ENCODE data around the gene MRPS24. TPM values are rescaled to one million over a fixed set of nuclear protein-coding genes. Genes with fewer than 3 reads are reported as not detected.
A peak's percentile ranks its signal among the peaks of the same experiment; 100 is the strongest.

The MRPS24 gene
- total RNA-seq, 1 donor from 2014 or later = 93.9 TPM

DNA sequence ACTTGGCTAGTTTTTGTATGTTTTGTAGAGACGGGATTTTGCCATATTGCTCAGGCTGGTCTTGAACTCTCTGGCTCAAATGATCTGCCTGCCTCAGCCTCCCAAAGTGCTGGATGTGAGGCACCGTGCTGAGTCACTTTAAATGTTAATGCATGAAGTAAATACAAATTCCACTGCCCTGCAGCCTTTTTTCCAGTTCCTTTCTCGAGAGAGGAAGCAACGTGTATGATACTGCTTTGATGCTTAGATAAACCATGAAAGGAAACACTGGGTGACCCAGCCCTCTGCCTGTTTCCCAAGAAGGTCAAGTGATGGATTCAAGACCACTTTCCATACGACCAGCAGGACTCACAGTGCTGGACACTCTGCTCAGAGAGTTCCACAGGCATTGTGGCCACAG lies 11.3 kb upstream of the MRPS24 start:
- no peak overlapping the region for H3K27ac Mint-ChIP-seq (ENCODE audit: unreplicated experiment)
- no peak for DNase-seq (ENCODE audit: low read depth)
- H3K36me3 ChIP-seq (ENCODE audit: insufficient read depth, low read length) = peaks cover 33% of the 10 kb centered on the region
- H3K4me2 ChIP-seq (ENCODE audit: low read length) = no peak overlapping the region
- H3K36me3 Mint-ChIP-seq (ENCODE audit: low read depth, unreplicated experiment) = peaks cover 35% of the 10 kb centered on the region
- peaks cover 1% of the 10 kb centered on the region for H4K20me1 ChIP-seq (ENCODE audit: insufficient read depth, low read length)
- no peak for FAIRE-seq
- no peaks in the 10 kb centered on the region for H3K27me3 ChIP-seq (ENCODE audit: insufficient read depth, low read length)
- no peak overlapping the region for H3K4me3 Mint-ChIP-seq (ENCODE audit: unreplicated experiment)
- peaks cover 19% of the 10 kb centered on the region for H3K4me1 ChIP-seq (ENCODE audit: insufficient read depth, low read length)
- H3K9ac ChIP-seq (ENCODE audit: low read length) = no peak overlapping the region
- H3K79me2 ChIP-seq (ENCODE audit: insufficient read depth, low read length) = peaks cover 21% of the 10 kb centered on the region
- H3K27ac ChIP-seq (ENCODE audit: low read depth, low read length) = peak overlapping the region; percentile 73
- no peak overlapping the region for H3K4me3 ChIP-seq (ENCODE audit: insufficient read depth, low read depth, low read length)
- H3K9me3 Mint-ChIP-seq (ENCODE audit: unreplicated experiment) = peaks cover 2% of the 10 kb centered on the region
- no peak overlapping the region for H2AFZ ChIP-seq (ENCODE audit: low read depth, low read length)
- no peaks in the 10 kb centered on the region for H3K27me3 Mint-ChIP-seq (ENCODE audit: low read depth, unreplicated experiment)
- H3K4me1 Mint-ChIP-seq (ENCODE audit: low read depth, unreplicated experiment) = peaks cover 11% of the 10 kb centered on the region
- TF ChIP-seq EZH2 (IDR thresholded peaks at IDR 0.05; ENCODE audit: insufficient read depth, low read length) (no peak), CTCF (IDR thresholded peaks at IDR 0.05; ENCODE audit: insufficient read depth, low read depth, low read length) (no peak)
- H3K9me3 ChIP-seq (ENCODE audit: insufficient read depth, low read depth, low read length) = no peaks in the 10 kb centered on the region

DNA sequence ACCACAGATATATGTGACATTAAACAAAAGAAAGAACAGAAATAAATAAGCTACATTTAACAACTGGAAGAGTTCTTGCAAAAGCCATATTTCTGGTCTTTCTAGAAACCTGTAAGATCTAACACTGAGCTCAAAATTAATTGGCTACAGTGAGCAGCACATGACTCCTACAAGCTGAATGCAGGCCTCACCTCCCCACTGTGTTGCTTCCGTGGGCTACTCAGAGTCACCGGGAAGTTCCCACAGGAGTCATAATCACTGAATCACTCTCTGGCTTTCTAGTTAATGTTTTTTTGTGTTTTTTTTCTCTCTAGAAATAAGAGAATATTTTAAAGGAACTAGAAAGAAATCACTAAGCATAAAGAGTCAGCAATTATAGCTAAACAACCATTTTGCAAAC lies 10.2 kb upstream of the MRPS24 start:
- no peak overlapping the region for H3K27ac Mint-ChIP-seq (ENCODE audit: unreplicated experiment)
- DNase-seq (ENCODE audit: low read depth) = peak; percentile 81

More for the DNA sequence above, 10.2 kb upstream of the MRPS24 start:
- no peak overlapping the region for H2AFZ ChIP-seq (ENCODE audit: low read depth, low read length)
- H3K9me3 Mint-ChIP-seq (ENCODE audit: unreplicated experiment) = peaks cover 3% of the 10 kb centered on the region
- H3K4me3 ChIP-seq (ENCODE audit: insufficient read depth, low read depth, low read length) = no peak overlapping the region
- peak overlapping the region; percentile 51 for H3K9ac ChIP-seq (ENCODE audit: low read length)
- no peaks in the 10 kb centered on the region for H3K27me3 ChIP-seq (ENCODE audit: insufficient read depth, low read length)
- TF ChIP-seq EZH2 (IDR thresholded peaks at IDR 0.05; ENCODE audit: insufficient read depth, low read length) = no peak
- TF ChIP-seq CTCF (IDR thresholded peaks at IDR 0.05; ENCODE audit: insufficient read depth, low read depth, low read length) = no peak
- no peaks in the 10 kb centered on the region for H4K20me1 ChIP-seq (ENCODE audit: insufficient read depth, low read length)
- peaks cover 19% of the 10 kb centered on the region for H3K4me1 ChIP-seq (ENCODE audit: insufficient read depth, low read length)
- H3K79me2 ChIP-seq (ENCODE audit: insufficient read depth, low read length) = peaks cover 21% of the 10 kb centered on the region
- peak overlapping the region; percentile 73 for H3K27ac ChIP-seq (ENCODE audit: low read depth, low read length)
- no peak for FAIRE-seq
- H3K36me3 ChIP-seq (ENCODE audit: insufficient read depth, low read length) = peaks cover 29% of the 10 kb centered on the region
- H3K9me3 ChIP-seq (ENCODE audit: insufficient read depth, low read depth, low read length) = no peaks in the 10 kb centered on the region
- no peaks in the 10 kb centered on the region for H3K27me3 Mint-ChIP-seq (ENCODE audit: low read depth, unreplicated experiment)
- peak overlapping the region; percentile 40 for H3K4me2 ChIP-seq (ENCODE audit: low read length)
- H3K4me3 Mint-ChIP-seq (ENCODE audit: unreplicated experiment) = no peak overlapping the region
- peaks cover 11% of the 10 kb centered on the region for H3K4me1 Mint-ChIP-seq (ENCODE audit: low read depth, unreplicated experiment)
- peaks cover 40% of the 10 kb centered on the region for H3K36me3 Mint-ChIP-seq (ENCODE audit: low read depth, unreplicated experiment)
